ENCODE measurements around the gene CRTC3. TPM values are rescaled to one million over a fixed set of nuclear protein-coding genes. Genes with fewer than 3 reads are reported as not detected.
A peak's percentile ranks its signal among the peaks of the same experiment; 100 is the strongest.

The CRTC3 gene
- total and polyA plus RNA-seq, 2 of the 4 experiments (the other 2 are of a cell fraction) = 4.7 to 14.8 TPM

DNA sequence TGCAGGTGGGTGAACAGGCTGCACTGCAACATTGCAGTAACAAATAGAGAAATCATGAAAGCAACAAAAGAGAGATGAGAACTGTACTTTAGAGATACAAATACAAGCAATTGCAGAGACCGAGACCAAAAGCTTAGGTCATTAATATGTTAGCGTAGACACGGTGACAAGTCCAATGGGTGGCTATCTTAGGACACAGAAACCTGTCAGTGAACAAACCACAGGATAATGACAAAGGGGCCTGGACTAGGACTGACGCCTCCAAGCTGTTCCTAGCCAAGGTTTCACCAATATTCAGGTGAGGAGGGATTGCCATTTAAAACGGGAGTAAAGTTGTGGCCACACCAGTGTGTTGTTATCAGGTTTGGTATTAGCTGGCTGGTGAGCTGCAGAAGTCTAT, 145.7 kb downstream of the CRTC3 start:
- no peak overlapping the region for H2AK9ac ChIP-seq (replicated peaks; ENCODE audit: low read depth, low read length, poor library complexity)
- no peak overlapping the region for H4K5ac ChIP-seq (ENCODE audit: low read depth, low read length)
- dilution Hi-C loops (cut with HindIII; ENCODE audit: low sequenced_read_pairs, unreplicated experiment) = no loop called here
- H3K4me2 ChIP-seq (ENCODE audit: low read depth, low read length) = no peak overlapping the region
- intact Hi-C loops (cut with micrococcal nuclease) = no loop called here
- ATAC-seq (ENCODE audit: low read depth) (no peak), DNase-seq (no peak)
- no CpG with 5 or more reads among the region's 5 CpGs for WGBS, 2 experiments (ENCODE audit: extremely low coverage in 2 of 2, insufficient read length in 1 of 2)
- peak overlapping the region; percentile 37 for H2AFZ ChIP-seq (replicated peaks; ENCODE audit: low read length, poor library complexity)
- no peak overlapping the region for H2BK5ac ChIP-seq (ENCODE audit: low read depth, low read length, poor library complexity, severe bottlenecking)
- no peak overlapping the region for H4K91ac ChIP-seq (ENCODE audit: insufficient read depth, low read depth, low read length)
- no peak for TF ChIP-seq RCOR1 (IDR thresholded peaks at IDR 0.05; ENCODE audit: insufficient replicate concordance, low read length)
- TF ChIP-seq CEBPB (IDR thresholded peaks at IDR 0.05; ENCODE audit: low read depth, low read length) = no peak
- no peak for TF ChIP-seq MXI1 (IDR thresholded peaks at IDR 0.05; ENCODE audit: borderline replicate concordance, low read depth, low read length)
- no peak for TF ChIP-seq MAZ (IDR thresholded peaks at IDR 0.05; ENCODE audit: borderline replicate concordance, low read depth, low read length)
- TF ChIP-seq SMC3 (IDR thresholded peaks at IDR 0.05; ENCODE audit: low read depth, low read length) = no peak
- TF ChIP-seq, protein P1, sequence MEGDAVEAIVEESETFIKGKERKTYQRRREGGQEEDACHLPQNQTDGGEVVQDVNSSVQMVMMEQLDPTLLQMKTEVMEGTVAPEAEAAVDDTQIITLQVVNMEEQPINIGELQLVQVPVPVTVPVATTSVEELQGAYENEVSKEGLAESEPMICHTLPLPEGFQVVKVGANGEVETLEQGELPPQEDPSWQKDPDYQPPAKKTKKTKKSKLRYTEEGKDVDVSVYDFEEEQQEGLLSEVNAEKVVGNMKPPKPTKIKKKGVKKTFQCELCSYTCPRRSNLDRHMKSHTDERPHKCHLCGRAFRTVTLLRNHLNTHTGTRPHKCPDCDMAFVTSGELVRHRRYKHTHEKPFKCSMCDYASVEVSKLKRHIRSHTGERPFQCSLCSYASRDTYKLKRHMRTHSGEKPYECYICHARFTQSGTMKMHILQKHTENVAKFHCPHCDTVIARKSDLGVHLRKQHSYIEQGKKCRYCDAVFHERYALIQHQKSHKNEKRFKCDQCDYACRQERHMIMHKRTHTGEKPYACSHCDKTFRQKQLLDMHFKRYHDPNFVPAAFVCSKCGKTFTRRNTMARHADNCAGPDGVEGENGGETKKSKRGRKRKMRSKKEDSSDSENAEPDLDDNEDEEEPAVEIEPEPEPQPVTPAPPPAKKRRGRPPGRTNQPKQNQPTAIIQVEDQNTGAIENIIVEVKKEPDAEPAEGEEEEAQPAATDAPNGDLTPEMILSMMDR (conservative IDR thresholded peaks at IDR 0.05; ENCODE audit: low read depth, low read length) = no peak
- TF ChIP-seq RAD21 (IDR thresholded peaks at IDR 0.05; ENCODE audit: low read length) = no peak
- no peak for TF ChIP-seq CHD1 (IDR thresholded peaks at IDR 0.05; ENCODE audit: low read depth, low read length)
- no peak for TF ChIP-seq BHLHE40 (IDR thresholded peaks at IDR 0.05; ENCODE audit: low read depth, low read length)
- no peak for TF ChIP-seq MAFK (IDR thresholded peaks at IDR 0.05; ENCODE audit: low read depth, low read length)
- TF ChIP-seq NFE2L2 (IDR thresholded peaks at IDR 0.05; ENCODE audit: low read depth, low read length) = no peak
- no peak for TF ChIP-seq FOS (IDR thresholded peaks at IDR 0.05; ENCODE audit: low read depth, low read length)
- TF ChIP-seq, protein P2, sequence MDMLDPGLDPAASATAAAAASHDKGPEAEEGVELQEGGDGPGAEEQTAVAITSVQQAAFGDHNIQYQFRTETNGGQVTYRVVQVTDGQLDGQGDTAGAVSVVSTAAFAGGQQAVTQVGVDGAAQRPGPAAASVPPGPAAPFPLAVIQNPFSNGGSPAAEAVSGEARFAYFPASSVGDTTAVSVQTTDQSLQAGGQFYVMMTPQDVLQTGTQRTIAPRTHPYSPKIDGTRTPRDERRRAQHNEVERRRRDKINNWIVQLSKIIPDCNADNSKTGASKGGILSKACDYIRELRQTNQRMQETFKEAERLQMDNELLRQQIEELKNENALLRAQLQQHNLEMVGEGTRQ (IDR thresholded peaks at IDR 0.05; ENCODE audit: low read depth, low read length) = no peak
- no peak for TF ChIP-seq POLR2A (IDR thresholded peaks at IDR 0.05; ENCODE audit: low read depth, low read length)
- TF ChIP-seq, protein P3, sequence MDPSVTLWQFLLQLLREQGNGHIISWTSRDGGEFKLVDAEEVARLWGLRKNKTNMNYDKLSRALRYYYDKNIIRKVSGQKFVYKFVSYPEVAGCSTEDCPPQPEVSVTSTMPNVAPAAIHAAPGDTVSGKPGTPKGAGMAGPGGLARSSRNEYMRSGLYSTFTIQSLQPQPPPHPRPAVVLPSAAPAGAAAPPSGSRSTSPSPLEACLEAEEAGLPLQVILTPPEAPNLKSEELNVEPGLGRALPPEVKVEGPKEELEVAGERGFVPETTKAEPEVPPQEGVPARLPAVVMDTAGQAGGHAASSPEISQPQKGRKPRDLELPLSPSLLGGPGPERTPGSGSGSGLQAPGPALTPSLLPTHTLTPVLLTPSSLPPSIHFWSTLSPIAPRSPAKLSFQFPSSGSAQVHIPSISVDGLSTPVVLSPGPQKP (IDR thresholded peaks at IDR 0.05; ENCODE audit: borderline replicate concordance, low read depth, low read length) = no peak
- no peak for TF ChIP-seq RFX5 (IDR thresholded peaks at IDR 0.05; ENCODE audit: low read depth, low read length)
- no TSS peak for BruUV-seq (replicated peaks)
- H4K8ac ChIP-seq (ENCODE audit: low read depth in 2 of 2, low read length in 2 of 2) = no peak overlapping the region
- H3K14ac ChIP-seq (replicated peaks; ENCODE audit: low read depth, low read length) = no peak overlapping the region
- peaks cover 5% of the 10 kb centered on the region for H3K4me1 ChIP-seq (ENCODE audit: control insufficient read depth, insufficient read depth, low read length)
- no peaks in the 10 kb centered on the region for H3K79me1 ChIP-seq (ENCODE audit: low read depth in 1 of 2, low read length in 2 of 2)
- H3K9me3 ChIP-seq (ENCODE audit: control insufficient read depth, insufficient read depth, low read length) = no peaks in the 10 kb centered on the region
- H3K27me3 ChIP-seq (ENCODE audit: control insufficient read depth, insufficient read depth, low read length) = no peaks in the 10 kb centered on the region; the same call in 1 of the 2 replicates
- in situ Hi-C loops (cut with MboI; ENCODE audit: low sequenced_read_pairs) = no loop called here
- no peak overlapping the region for H3K9ac ChIP-seq (ENCODE audit: low read depth, low read length)
- H2AK5ac ChIP-seq (ENCODE audit: low read depth, low read length) = no peak overlapping the region
- no peak overlapping the region for H3K23ac ChIP-seq (ENCODE audit: low read depth, low read length)
- H3K4me3 ChIP-seq (ENCODE audit: insufficient read depth, low read depth, low read length) = no peak overlapping the region
- peaks cover 5% of the 10 kb centered on the region for H4K20me1 ChIP-seq (ENCODE audit: insufficient read depth, low read length)
- H2BK15ac ChIP-seq (ENCODE audit: low read depth, low read length) = no peak overlapping the region
- ChIA-PET CTCF (no interaction called here), POLR2A (ENCODE audit: unreplicated experiment) (no interaction called here)
- H3K36me3 ChIP-seq (ENCODE audit: control insufficient read depth, insufficient read depth, low read length) = no peaks in the 10 kb centered on the region
- H3K4ac ChIP-seq (ENCODE audit: low read depth, low read length) = no peak overlapping the region
- H3K56ac ChIP-seq (ENCODE audit: extremely low read depth, insufficient read depth, low read length) = no peak overlapping the region
- no peak overlapping the region for H2BK120ac ChIP-seq (ENCODE audit: low read depth, low read length)
- H3K9me1 ChIP-seq (ENCODE audit: insufficient read depth, low read length) = peaks cover 11% of the 10 kb centered on the region
- no peak overlapping the region for H3K18ac ChIP-seq (ENCODE audit: low read depth, low read length)
- no peak overlapping the region for H3K27ac ChIP-seq (ENCODE audit: insufficient read depth, low read length)
- H2BK20ac ChIP-seq (ENCODE audit: low read depth, low read length) = no peak overlapping the region
